Activated T-cell treated with anti-CD3 and anti-CD28 coated beads for 1 hour (primary cell): ENCODE data around the gene FAM131B.
A peak's percentile ranks its signal among the peaks of the same experiment; 100 is the strongest.
"Not testable (repeated sequence)": the region's sequence is repeated elsewhere in the genome, so short reads cannot be mapped to it uniquely, and the experiment has no call there.

ENCODE experiments used
- DNase-seq: peaks from one replicate; pipeline ENCODE4 v3.0.0-alpha.2; 2020; ENCODE audit warnings: low read depth

Gene FAM131B

GRCh38 chr7:143362131-143363015 lies at the start of gene FAM131B:
Gene FAM131B (minus strand): TSS chr7:143362713. CDS start chr7:143362603, 110 bp downstream.
- DNase-seq, result no peak

- DNase-seq, result no peak
Measured at GRCh38 chr7:143411976-143412708, 49.6 kb upstream of the FAM131B start.

GRCh38 chr7:143410521-143411004 lies 48.0 kb upstream of the FAM131B start:
- no peak for DNase-seq

- DNase-seq, result peak; percentile 41
Measured at GRCh38 chr7:143408686-143409561, 46.4 kb upstream of the FAM131B start, which contains the start of gene EPHA1. Gene EPHA1 (minus strand): TSS chr7:143408856. CDS start chr7:143408805, 51 bp downstream.

- no peak for DNase-seq
Measured at GRCh38 chr7:143408252-143408685, 45.8 kb upstream of the FAM131B start.

- DNase-seq, result no peak
Measured at GRCh38 chr7:143407287-143408251, 45.1 kb upstream of the FAM131B start.

GRCh38 chr7:143406002-143406357 lies 43.5 kb upstream of the FAM131B start:
- no peak for DNase-seq

GRCh38 chr7:143405173-143406001 lies 42.9 kb upstream of the FAM131B start:
- no peak for DNase-seq

GRCh38 chr7:143402233-143402632 lies 39.7 kb upstream of the FAM131B start:
- not testable (repeated sequence) for DNase-seq

- no peak for DNase-seq
Measured at GRCh38 chr7:143401265-143401664, 38.8 kb upstream of the FAM131B start.

GRCh38 chr7:143399642-143400041 lies 37.1 kb upstream of the FAM131B start:
- DNase-seq, result no peak

GRCh38 chr7:143399151-143399550 lies 36.6 kb upstream of the FAM131B start:
- DNase-seq, result no peak

GRCh38 chr7:143398616-143399015 lies 36.1 kb upstream of the FAM131B start:
- no peak for DNase-seq

GRCh38 chr7:143397710-143398530 lies 35.4 kb upstream of the FAM131B start:
- no peak for DNase-seq

- DNase-seq, result no peak
Measured at GRCh38 chr7:143396625-143397556, 34.4 kb upstream of the FAM131B start.

- DNase-seq, result no peak
Measured at GRCh38 chr7:143396182-143396581, 33.7 kb upstream of the FAM131B start.
